ENCODE measurements around the gene RUNX3. TPM values are rescaled to one million over a fixed set of nuclear protein-coding genes. Genes with fewer than 3 reads are reported as not detected.

RUNX3 gene
- total RNA-seq, 2 experiments from 2014 or later = 12.2 to 39.5 TPM

DNA sequence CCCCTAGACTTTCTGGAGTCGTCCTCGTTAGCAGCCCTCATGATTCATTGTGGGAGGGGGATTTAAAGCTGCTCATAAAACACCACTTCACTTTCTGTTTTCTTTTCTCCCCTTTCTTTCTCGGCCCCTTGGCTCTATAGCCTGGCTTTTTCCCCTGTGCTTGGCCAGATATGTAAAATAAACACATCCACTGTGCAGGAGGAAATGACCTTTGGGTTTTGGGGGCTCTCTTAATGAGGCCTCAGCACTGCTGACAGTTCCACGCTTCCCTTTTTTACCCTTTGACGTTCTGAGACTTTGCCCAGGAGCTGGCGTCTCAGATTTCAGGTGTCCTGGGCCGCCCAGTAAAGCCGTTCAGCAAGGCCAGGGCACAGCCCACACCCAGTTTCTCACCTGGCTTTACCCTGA is 65.7 kb downstream of the RUNX3 start:
- intact Hi-C loops (cut with micrococcal nuclease; ENCODE audit: unreplicated experiment) = no loop called here
- ChIA-PET CTCF (ENCODE audit: unreplicated experiment) (no interaction called here), POLR2A (interaction anchor here (1.0 kb wide), 1 partner anchor 200 kb away, joined by 3 read pairs; no protein-coding TSS in a partner anchor)
- peak; percentile 26 for DNase-seq (ENCODE audit: low spot score)
- no peaks in the 10 kb centered on the region for H3K9me3 ChIP-seq (ENCODE audit: low read length)
- H3K4me3 ChIP-seq (ENCODE audit: low read depth, low read length, poor library complexity, severe bottlenecking) = no peak overlapping the region
- no peaks in the 10 kb centered on the region for H3K79me2 ChIP-seq (ENCODE audit: insufficient read depth, low read depth, low read length)
- TF ChIP-seq EZH2phosphoT487 (IDR thresholded peaks at IDR 0.05; ENCODE audit: borderline replicate concordance, low read depth, low read length) = no peak
- TF ChIP-seq, protein P1, sequence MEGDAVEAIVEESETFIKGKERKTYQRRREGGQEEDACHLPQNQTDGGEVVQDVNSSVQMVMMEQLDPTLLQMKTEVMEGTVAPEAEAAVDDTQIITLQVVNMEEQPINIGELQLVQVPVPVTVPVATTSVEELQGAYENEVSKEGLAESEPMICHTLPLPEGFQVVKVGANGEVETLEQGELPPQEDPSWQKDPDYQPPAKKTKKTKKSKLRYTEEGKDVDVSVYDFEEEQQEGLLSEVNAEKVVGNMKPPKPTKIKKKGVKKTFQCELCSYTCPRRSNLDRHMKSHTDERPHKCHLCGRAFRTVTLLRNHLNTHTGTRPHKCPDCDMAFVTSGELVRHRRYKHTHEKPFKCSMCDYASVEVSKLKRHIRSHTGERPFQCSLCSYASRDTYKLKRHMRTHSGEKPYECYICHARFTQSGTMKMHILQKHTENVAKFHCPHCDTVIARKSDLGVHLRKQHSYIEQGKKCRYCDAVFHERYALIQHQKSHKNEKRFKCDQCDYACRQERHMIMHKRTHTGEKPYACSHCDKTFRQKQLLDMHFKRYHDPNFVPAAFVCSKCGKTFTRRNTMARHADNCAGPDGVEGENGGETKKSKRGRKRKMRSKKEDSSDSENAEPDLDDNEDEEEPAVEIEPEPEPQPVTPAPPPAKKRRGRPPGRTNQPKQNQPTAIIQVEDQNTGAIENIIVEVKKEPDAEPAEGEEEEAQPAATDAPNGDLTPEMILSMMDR (conservative IDR thresholded peaks at IDR 0.05; ENCODE audit: low read length) = no peak
- no peaks in the 10 kb centered on the region for H3K4me1 ChIP-seq (ENCODE audit: insufficient read depth, low read length, poor library complexity, severe bottlenecking)
- BruUV-seq (replicated peaks) = no TSS peak
- no peak overlapping the region for H3K27ac ChIP-seq (ENCODE audit: low read depth, low read length, poor library complexity, severe bottlenecking)
- no peak overlapping the region for H3K4me2 ChIP-seq (ENCODE audit: low read length)
- H4K20me1 ChIP-seq (ENCODE audit: insufficient read depth, low read length) = no peaks in the 10 kb centered on the region
- H3K36me3 ChIP-seq (ENCODE audit: insufficient read depth, low read length) = no peaks in the 10 kb centered on the region
- H3K9me2 ChIP-seq (ENCODE audit: insufficient read depth, low read length) = no peaks in the 10 kb centered on the region
- H2AFZ ChIP-seq (ENCODE audit: low read length) = no peak overlapping the region

GRCh38 chr1:24862775-24863483 is 67.1 kb downstream of the RUNX3 start:
- H2AFZ ChIP-seq (ENCODE audit: low read length) = no peak overlapping the region
- POLR2A ChIA-PET = interaction anchor here (1.0 kb wide), 1 partner anchor 19 kb away, joined by 4 read pairs; no protein-coding TSS in a partner anchor
- intact Hi-C loops (cut with micrococcal nuclease; ENCODE audit: unreplicated experiment) = no loop called here
- no peak for DNase-seq (ENCODE audit: low spot score)
- H3K4me3 ChIP-seq (ENCODE audit: low read depth, low read length, poor library complexity, severe bottlenecking) = no peak overlapping the region
- H3K36me3 ChIP-seq (ENCODE audit: insufficient read depth, low read length) = no peaks in the 10 kb centered on the region
- no peaks in the 10 kb centered on the region for H4K20me1 ChIP-seq (ENCODE audit: insufficient read depth, low read length)
- no peaks in the 10 kb centered on the region for H3K9me2 ChIP-seq (ENCODE audit: insufficient read depth, low read length)
- H3K4me1 ChIP-seq (ENCODE audit: insufficient read depth, low read length, poor library complexity, severe bottlenecking) = no peaks in the 10 kb centered on the region
- TF ChIP-seq EZH2phosphoT487 (IDR thresholded peaks at IDR 0.05; ENCODE audit: borderline replicate concordance, low read depth, low read length) = no peak
- TF ChIP-seq, protein P1 (conservative IDR thresholded peaks at IDR 0.05; ENCODE audit: low read length) = no peak
- BruUV-seq (replicated peaks) = no TSS peak
- H3K27ac ChIP-seq (ENCODE audit: low read depth, low read length, poor library complexity, severe bottlenecking) = no peak overlapping the region
- H3K79me2 ChIP-seq (ENCODE audit: insufficient read depth, low read depth, low read length) = no peaks in the 10 kb centered on the region
- no peaks in the 10 kb centered on the region for H3K9me3 ChIP-seq (ENCODE audit: low read length)
- CTCF ChIA-PET (ENCODE audit: unreplicated experiment) = no interaction called here
- H3K4me2 ChIP-seq (ENCODE audit: low read length) = no peak overlapping the region
